Astrocyte of the spinal cord (primary cell): Measurements from ENCODE around the gene PHC3.

Experiments
- DNase-seq: peaks from one replicate; pipeline ENCODE4 v3.0.0; 2011; ENCODE audit warnings: low read depth, low spot score
- H3K4me3 ChIP-seq: 2 replicates; pipeline ENCODE4 v1.5.1; 2011; ENCODE audit warnings: low read depth, mild to moderate bottlenecking, low read length, moderate library complexity
- CTCF ChIP-seq: IDR thresholded peaks from 2 replicates; pipeline ENCODE4 v1.5.1; 2012; ENCODE audit warnings: low read depth, mild to moderate bottlenecking, low read length, inconsistent platforms
- in situ Hi-C: cut with HindIII; loops from 2 replicates; pipeline ENCODE4 v1.10.0; 2017; ENCODE audit warnings: low sequenced_read_pairs

PHC3 gene

GRCh38 chr3:170059447-170059846 is 122.1 kb downstream of the PHC3 start:
- in situ Hi-C loops, result no loop called here
- TF ChIP-seq CTCF, result no peak
- H3K4me3 ChIP-seq, result no peak overlapping the region
- no peak for DNase-seq

GRCh38 chr3:170058127-170058526 is 123.4 kb downstream of the PHC3 start:
- TF ChIP-seq CTCF, result no peak
- H3K4me3 ChIP-seq, result no peak overlapping the region
- in situ Hi-C loops, result no loop called here
- DNase-seq, result no peak

GRCh38 chr3:170057550-170057949 is 124.0 kb downstream of the PHC3 start:
- TF ChIP-seq CTCF, result no peak
- H3K4me3 ChIP-seq, result no peak overlapping the region
- in situ Hi-C loops, result no loop called here
- DNase-seq, result no peak

GRCh38 chr3:170056710-170057454 is 124.7 kb downstream of the PHC3 start:
- DNase-seq, result no peak
- in situ Hi-C loops, result no loop called here
- no peak for TF ChIP-seq CTCF
- H3K4me3 ChIP-seq, result no peak overlapping the region

- no peak for TF ChIP-seq CTCF
- in situ Hi-C loops, result no loop called here
- peak; percentile 26 for DNase-seq
- H3K4me3 ChIP-seq, result no peak overlapping the region
Measured at GRCh38 chr3:170055209-170055608, 126.3 kb downstream of the PHC3 start.

GRCh38 chr3:170054204-170054603 is 127.3 kb downstream of the PHC3 start:
- H3K4me3 ChIP-seq, result no peak overlapping the region
- TF ChIP-seq CTCF, result peak; percentile 29
- in situ Hi-C loops, result no loop called here
- DNase-seq, result no peak
